AG09309 (cell line): ENCODE measurements around the gene DGCR2.

Experiments
- DNase-seq: peaks from one replicate; pipeline ENCODE4 v3.0.0-alpha.2; 2010; ENCODE audit warnings: low read depth
- H3K4me3 ChIP-seq: 2 replicates; pipeline ENCODE4 v1.5.1; 2011; ENCODE audit warnings: mild to moderate bottlenecking, low read depth, low read length, moderate library complexity; ENCODE audit not compliant: control insufficient read depth
- TF ChIP-seq, protein P1 (sequence below): IDR thresholded peaks from 2 replicates; pipeline ENCODE4 v1.5.1; 2011; ENCODE audit warnings: mild to moderate bottlenecking, low read depth, low read length, inconsistent platforms; ENCODE audit not compliant: insufficient read depth, control insufficient read depth; ENCODE audit errors: missing control alignments

DGCR2 gene

DNA sequence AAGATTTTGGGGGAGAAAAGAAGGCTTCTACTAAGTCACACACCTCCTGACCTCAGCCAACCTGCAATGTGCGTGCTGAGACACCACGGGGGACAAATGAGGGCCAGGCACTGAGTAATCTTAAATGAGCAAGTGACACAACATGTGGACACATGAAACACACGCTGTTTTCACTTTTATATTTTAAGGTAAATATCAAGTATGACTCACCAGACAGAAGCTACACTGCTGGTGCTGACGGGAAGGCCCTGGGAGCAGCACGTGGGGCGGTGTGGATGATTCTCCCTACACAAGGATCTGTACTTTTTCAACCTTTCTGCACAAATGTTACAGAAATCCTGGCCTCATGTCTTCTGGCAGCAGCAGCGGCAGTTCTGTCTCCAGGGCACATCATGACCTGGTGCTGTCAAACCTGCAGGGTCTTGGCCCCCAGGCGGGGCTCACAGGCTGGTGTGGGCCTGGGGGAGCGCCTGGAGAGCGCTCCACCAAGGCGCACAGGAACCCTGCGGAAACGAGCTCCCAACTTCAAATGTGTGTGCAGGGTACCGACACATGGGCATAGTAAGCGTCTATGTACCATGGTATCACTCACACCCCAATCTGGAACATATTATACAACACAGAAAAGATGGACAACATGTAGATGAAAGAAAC, 61.7 kb downstream of the DGCR2 start:
- DNase-seq = no peak
- H3K4me3 ChIP-seq = no peak overlapping the region
- TF ChIP-seq, protein P1, sequence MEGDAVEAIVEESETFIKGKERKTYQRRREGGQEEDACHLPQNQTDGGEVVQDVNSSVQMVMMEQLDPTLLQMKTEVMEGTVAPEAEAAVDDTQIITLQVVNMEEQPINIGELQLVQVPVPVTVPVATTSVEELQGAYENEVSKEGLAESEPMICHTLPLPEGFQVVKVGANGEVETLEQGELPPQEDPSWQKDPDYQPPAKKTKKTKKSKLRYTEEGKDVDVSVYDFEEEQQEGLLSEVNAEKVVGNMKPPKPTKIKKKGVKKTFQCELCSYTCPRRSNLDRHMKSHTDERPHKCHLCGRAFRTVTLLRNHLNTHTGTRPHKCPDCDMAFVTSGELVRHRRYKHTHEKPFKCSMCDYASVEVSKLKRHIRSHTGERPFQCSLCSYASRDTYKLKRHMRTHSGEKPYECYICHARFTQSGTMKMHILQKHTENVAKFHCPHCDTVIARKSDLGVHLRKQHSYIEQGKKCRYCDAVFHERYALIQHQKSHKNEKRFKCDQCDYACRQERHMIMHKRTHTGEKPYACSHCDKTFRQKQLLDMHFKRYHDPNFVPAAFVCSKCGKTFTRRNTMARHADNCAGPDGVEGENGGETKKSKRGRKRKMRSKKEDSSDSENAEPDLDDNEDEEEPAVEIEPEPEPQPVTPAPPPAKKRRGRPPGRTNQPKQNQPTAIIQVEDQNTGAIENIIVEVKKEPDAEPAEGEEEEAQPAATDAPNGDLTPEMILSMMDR = no peak

GRCh38 chr22:19059481-19060278, 62.5 kb downstream of the DGCR2 start:
- TF ChIP-seq, protein P1 = no peak
- H3K4me3 ChIP-seq = no peak overlapping the region
- DNase-seq = no peak

DNA sequence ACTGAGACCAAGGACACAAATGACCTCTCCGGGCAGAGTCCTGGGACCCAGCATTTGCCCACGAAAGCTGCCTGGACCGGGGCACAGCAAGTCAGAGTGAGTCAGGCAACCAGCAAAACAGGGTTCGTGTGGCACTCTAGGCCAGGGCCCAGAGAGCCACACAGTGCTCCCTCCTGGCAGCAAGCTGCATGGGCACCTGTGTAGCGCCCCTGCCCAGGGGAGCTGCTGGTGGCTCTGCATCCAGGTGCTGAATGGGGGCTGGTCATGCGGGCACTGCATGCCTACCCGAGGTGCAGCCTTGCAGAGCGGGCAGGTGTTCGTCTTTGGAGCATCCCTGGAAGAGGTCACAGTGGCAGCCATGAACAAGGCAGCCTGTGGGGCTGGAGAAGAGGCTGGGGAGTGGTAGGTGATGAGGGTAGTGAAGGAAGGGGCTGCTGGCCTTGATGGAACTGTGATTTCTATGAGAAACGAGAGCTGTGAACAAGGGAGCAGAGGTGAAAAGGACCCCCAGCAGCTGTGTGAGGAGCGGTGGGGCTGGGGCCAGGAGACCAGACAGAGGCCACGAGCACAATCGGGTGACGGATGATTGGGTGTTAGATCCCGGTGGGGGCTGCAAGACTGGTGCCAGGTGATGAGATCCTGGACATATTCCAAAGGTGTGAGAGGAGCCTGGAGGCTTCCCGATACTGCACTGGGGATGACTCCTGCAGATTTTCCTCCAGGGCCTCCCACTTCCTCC, 63.3 kb downstream of the DGCR2 start:
- DNase-seq = no peak
- no peak overlapping the region for H3K4me3 ChIP-seq
- TF ChIP-seq, protein P1 = no peak

- DNase-seq = no peak
- H3K4me3 ChIP-seq = no peak overlapping the region
- TF ChIP-seq, protein P1 = no peak
These were observed 64.2 kb downstream of the DGCR2 start for GRCh38 chr22:19057999-19058491.

- TF ChIP-seq, protein P1 = no peak
- H3K4me3 ChIP-seq = no peak overlapping the region
- DNase-seq = no peak
These were observed 64.7 kb downstream of the DGCR2 start for GRCh38 chr22:19057539-19057938.

DNA sequence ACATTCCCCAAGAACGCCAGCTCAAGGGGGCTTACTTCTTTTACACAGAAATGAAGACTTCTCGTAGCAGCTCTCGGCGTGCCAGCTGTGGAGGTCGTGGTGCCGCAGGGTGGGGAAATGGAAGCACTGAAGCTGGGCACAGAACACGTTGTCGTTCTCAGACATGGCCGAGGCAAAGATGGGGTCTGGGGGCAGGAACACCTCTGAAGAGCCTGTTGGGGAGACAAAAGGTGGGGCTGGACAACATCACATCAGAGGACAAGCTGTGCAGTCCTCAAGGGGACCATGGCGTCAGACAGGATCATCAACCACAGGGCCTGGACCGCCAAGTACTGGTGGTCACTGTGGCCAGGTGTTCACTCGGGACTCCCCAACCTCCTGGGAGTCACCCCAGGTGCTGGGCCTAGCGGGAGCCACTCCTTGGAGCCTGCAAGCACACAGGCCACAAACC, 65.2 kb downstream of the DGCR2 start:
- H3K4me3 ChIP-seq = no peak overlapping the region
- DNase-seq = no peak
- TF ChIP-seq, protein P1 = no peak
